Bronchial epithelial cell (primary cell): ENCODE data around the gene JMJD8. TPM values are rescaled to one million over a fixed set of nuclear protein-coding genes. Genes with fewer than 3 reads are reported as not detected.
"Not testable (repeated sequence)": the region's sequence is repeated elsewhere in the genome, so short reads cannot be mapped to it uniquely, and the experiment has no call there.

Experiments used
- DNase-seq: peaks from one replicate; pipeline ENCODE4 v3.0.0-alpha.2; 2010; ENCODE audit warnings: low read depth
- FAIRE-seq: peaks from 2 replicates; lab custom pipeline; 2011; peaks lifted over from hg19 to GRCh38; lab: Jason Lieb, UNC
- H3K27me3 ChIP-seq: 2 replicates; pipeline ENCODE4 v1.5.1; 2011; ENCODE audit warnings: low read length; ENCODE audit not compliant: control insufficient read depth, insufficient read depth
- H3K36me3 ChIP-seq: 2 replicates; pipeline ENCODE4 v1.5.1; 2011; ENCODE audit warnings: low read length; ENCODE audit not compliant: control insufficient read depth, insufficient read depth
- H3K4me3 ChIP-seq: 2 replicates; pipeline ENCODE4 v1.5.1; 2011; ENCODE audit warnings: mild to moderate bottlenecking, low read depth, low read length, control low read depth
- total RNA-seq: library from RNA; depleted of rRNA; stranded (reverse); fragments of >200 nt; gene quantifications from 2 replicates; pipeline ENCODE4 v1.2.1, GENCODE V29; 2014
- TF ChIP-seq, protein P1 (sequence below): IDR thresholded peaks from 2 replicates; pipeline ENCODE4 v1.5.1; 2011; ENCODE audit warnings: mild to moderate bottlenecking, moderate library complexity, low read length, control low read depth, inconsistent platforms; ENCODE audit not compliant: insufficient read depth, severe bottlenecking

The JMJD8 gene
- total RNA-seq, 1 donor from 2014 or later: 16.8 TPM

DNA sequence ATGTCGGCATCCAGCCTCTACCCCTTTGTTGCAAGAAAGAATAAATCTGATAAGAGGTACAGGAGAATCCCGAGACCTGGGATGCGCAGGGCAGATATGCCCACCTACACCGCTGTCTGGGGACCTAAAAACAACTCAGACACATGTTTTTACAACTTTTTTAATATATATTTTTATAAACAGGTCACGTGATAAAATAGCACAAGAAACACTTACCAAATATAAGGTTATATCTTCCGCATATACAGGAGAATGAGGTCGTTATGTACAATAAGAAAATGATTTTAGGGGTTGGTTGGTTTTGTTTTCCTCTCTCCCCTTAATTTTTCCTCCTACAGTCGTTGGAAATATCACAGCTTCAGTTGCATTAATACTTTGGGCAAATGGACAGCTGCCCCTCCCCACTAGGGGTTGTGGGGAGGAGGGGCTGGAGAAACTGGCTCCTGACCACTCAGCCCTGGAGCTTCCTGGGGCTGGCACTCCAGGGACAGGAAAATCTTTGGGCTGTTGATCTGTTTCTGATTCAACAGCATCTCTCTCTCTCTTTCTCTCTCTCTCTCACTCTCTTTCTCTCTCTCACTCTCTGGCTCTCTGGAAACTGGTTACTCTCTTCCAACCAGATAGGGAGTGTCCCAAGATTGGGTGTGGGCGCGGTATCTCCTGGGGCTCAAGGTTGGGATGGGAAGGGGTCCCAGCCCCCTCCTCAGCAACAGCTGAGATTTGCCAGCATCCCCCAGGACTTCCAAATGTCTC lies 8.4 kb upstream of the JMJD8 start:
- Histone ChIP-seq H3K4me3 (no peak overlapping the region), H3K36me3 (peaks cover 2% of the 10 kb centered on the region), H3K27me3 (peaks cover 3% of the 10 kb centered on the region)
- TF ChIP-seq, protein P1, sequence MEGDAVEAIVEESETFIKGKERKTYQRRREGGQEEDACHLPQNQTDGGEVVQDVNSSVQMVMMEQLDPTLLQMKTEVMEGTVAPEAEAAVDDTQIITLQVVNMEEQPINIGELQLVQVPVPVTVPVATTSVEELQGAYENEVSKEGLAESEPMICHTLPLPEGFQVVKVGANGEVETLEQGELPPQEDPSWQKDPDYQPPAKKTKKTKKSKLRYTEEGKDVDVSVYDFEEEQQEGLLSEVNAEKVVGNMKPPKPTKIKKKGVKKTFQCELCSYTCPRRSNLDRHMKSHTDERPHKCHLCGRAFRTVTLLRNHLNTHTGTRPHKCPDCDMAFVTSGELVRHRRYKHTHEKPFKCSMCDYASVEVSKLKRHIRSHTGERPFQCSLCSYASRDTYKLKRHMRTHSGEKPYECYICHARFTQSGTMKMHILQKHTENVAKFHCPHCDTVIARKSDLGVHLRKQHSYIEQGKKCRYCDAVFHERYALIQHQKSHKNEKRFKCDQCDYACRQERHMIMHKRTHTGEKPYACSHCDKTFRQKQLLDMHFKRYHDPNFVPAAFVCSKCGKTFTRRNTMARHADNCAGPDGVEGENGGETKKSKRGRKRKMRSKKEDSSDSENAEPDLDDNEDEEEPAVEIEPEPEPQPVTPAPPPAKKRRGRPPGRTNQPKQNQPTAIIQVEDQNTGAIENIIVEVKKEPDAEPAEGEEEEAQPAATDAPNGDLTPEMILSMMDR: no peak
- FAIRE-seq: no peak
- DNase-seq: no peak

DNA sequence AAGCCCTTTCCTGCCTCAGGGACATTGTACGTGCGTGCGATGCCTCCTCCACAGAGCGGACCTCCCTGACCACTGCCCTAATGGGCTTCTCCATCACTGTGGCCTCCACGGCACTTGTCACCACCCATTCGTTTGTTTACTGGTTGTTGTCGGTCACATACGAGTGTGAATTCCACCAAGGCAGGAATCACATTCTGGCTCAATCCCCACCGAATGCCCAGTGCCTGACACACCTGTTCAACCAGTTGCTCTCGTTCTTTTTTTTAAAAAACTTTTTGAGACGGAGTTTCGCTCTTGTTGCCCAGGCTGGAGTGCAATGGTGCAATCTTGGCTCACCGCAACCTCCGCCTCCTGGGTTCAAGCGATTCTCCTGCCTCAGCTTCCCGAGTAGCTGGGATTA lies 7.1 kb upstream of the JMJD8 start:
- not testable (repeated sequence) for H3K4me3 ChIP-seq, H3K36me3 ChIP-seq, H3K27me3 ChIP-seq, FAIRE-seq, DNase-seq

DNA sequence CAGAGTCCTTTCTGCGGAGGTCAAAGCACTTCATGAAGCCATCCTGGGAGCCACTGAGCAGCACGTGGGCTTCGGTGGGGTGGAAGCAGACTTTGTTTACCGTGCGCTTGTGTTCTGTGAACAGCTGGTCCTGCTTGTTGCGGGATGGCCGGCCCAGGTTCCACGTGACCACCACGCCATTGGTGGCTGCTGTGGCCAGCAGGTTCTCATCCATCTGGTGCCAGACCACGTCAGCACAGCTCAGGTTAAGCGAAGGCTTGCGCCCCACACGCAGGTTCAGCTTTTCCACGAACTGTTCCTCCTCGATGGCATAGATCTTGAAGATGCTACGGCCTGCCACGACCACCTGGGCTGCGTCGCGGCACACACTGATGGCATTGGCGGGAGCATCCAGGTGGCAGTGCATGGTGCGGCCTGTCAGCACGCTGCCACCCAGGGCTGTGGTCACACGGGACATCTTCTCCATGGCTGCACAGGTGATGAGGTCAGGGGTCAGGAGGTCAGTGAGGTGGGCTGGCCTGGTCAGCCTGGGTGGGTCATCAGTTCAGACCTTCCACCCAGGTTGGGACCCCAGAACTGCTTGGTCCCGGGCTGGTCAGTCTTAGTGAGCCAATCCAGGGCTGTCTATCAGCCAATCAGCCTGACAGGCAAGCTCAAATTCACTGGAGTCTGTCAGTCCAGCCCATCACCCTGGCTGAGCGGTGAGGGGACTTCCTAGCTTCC lies 5.2 kb upstream of the JMJD8 start:
- DNase-seq (no peak), FAIRE-seq (peak; percentile 32)
- TF ChIP-seq, protein P1: no peak

DNA sequence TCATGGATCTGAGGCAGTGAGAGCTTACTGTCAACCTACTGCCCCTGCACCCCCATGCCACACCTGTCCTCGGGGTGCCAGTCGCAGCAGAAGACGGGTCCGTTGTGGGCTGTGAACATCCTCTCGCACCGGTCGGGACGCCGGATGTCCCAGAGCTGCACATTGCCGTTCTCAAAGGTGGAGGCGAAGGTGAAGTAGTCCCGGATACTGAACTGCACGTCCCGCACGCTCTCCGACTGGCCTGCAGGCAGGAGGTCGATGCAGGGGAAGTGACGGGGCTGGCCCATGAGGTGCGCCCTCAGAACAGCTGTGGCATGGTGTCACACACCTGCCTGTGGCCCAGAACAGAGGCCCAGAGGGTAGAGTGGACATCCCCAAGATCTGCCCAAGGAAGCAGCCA lies 3.4 kb upstream of the JMJD8 start:
- Histone ChIP-seq H3K27me3 (no peaks in the 10 kb centered on the region), H3K4me3 (no peak overlapping the region), H3K36me3 (peaks cover 15% of the 10 kb centered on the region)
- TF ChIP-seq, protein P1: no peak
- DNase-seq (no peak), FAIRE-seq (peak; percentile 28)

More for the DNA sequence above, 5.2 kb upstream of the JMJD8 start:
- Histone ChIP-seq H3K36me3 (peaks cover 7% of the 10 kb centered on the region), H3K4me3 (peak overlapping the region; percentile 83), H3K27me3 (no peaks in the 10 kb centered on the region)

DNA sequence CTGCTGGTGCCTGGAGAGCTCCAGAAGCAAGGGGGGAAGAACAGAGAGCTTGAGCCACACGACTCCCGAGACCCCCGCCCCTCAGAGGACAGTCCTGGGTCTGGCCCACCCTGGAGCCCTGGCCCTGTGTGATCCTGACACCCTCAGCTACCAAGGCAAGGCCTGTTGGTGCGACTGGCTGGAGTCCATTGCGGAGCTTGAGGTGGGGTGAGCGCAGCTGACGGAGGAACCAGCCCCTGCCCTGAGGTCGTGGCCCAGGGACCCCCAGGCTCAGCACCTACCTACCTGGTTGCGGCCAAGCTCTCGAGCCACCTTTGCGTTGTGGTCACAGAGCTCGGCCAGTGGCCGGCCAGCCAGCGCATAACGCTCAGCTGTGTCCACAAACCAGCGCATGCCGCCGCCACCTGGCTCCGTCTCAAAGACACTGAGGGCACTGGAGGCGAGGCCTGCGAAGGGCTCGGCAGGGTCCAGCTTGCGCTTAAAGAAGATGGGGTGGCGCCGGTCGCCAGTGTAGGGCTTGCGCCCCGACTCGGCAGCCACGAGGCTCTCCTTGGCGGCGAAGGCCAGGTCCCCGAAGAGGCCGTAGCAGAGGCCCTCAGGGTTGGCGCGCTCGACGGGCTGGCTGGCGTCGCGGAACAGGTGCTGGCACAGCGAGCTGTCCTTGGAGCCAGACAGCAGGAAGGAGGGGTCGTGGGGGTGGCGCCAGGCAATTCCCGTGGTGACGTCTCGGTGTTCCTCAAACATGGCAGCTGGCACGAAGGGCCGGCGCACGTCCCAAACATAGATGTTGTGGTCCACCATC lies 2.5 kb upstream of the JMJD8 start:
- TF ChIP-seq, protein P1: no peak
- no peak for FAIRE-seq

DNA sequence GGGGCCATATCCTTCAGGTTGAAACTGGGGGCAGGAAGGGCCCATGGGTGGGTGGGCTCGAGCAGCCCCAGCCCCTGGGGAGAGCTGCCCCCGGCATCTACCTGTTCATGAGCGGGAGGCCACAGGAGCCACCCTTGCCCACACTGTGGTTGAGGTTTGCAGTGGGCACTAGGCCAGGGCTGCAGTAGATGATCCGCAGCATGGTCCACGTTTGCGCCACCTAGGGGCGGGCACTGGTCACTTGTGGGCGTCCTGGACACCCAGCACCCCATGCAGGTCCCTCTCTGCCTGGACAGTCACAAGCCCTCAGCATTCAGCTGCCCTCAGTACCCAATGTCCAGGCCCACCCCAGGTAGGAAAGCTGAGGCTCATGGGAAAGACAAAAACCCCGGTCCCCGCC lies 1.8 kb upstream of the JMJD8 start:
- H3K27me3 ChIP-seq: no peaks in the 10 kb centered on the region
- H3K4me3 ChIP-seq: no peak overlapping the region
- TF ChIP-seq, protein P1: peak; percentile 66
- peaks cover 28% of the 10 kb centered on the region for H3K36me3 ChIP-seq
- DNase-seq (peak; percentile 16), FAIRE-seq (no peak)

More for the DNA sequence above, 2.5 kb upstream of the JMJD8 start:
- no peaks in the 10 kb centered on the region for H3K27me3 ChIP-seq
- no peak overlapping the region for H3K4me3 ChIP-seq
- DNase-seq: no peak
- peaks cover 23% of the 10 kb centered on the region for H3K36me3 ChIP-seq
